Keratinocyte (primary cell): Measurements from ENCODE around the gene ATP5F1D. TPM values are rescaled to one million over a fixed set of nuclear protein-coding genes. Genes with fewer than 3 reads are reported as not detected.
A peak's percentile ranks its signal among the peaks of the same experiment; 100 is the strongest.

Experiments used
- DNase-seq: peaks from one replicate; pipeline ENCODE4 v3.0.0-alpha.2; 2011; ENCODE audit warnings: low read depth, missing footprints, low spot score
- FAIRE-seq: peaks from 2 replicates; lab custom pipeline; 2011; peaks lifted over from hg19 to GRCh38; lab: Jason Lieb, UNC
- H2AFZ ChIP-seq: 2 replicates; pipeline ENCODE4 v1.6.0; 2012; ENCODE audit warnings: low read length, control low read depth, inconsistent platforms; ENCODE audit not compliant: control insufficient read depth
- H3K27ac ChIP-seq: 2 replicates; pipeline ENCODE4 v1.5.1; 2011; ENCODE audit warnings: low read length; ENCODE audit not compliant: control insufficient read depth, insufficient read depth
- H3K27me3 ChIP-seq: 3 replicates; pipeline ENCODE4 v1.6.0; 2011; ENCODE audit warnings: low read length; ENCODE audit not compliant: control insufficient read depth, insufficient read depth; ENCODE audit errors: extremely low read depth
- H3K36me3 ChIP-seq, 2 experiments: 2 replicates in 1 of 2; 3 replicates in 1 of 2; pipeline ENCODE4 v1.5.1; 2011; ENCODE audit warnings: low read length in 2 of 2, mild to moderate bottlenecking in 1 of 2; ENCODE audit not compliant: control insufficient read depth in 2 of 2, insufficient read depth in 2 of 2; ENCODE audit errors: extremely low read depth in 1 of 2
- H3K4me1 ChIP-seq: 3 replicates; pipeline ENCODE4 v1.5.1; 2011; ENCODE audit warnings: low read length; ENCODE audit not compliant: control insufficient read depth, insufficient read depth; ENCODE audit errors: extremely low read depth
- H3K4me2 ChIP-seq: 3 replicates; pipeline ENCODE4 v1.6.0; 2011; ENCODE audit warnings: low read depth, low read length; ENCODE audit not compliant: control insufficient read depth, insufficient read depth; ENCODE audit errors: extremely low read depth
- H3K4me3 ChIP-seq, 3 experiments: fragments of 200-600 bp in 1 of 3; sonication (generic) in 1 of 3; 2 replicates in 2 of 3; 3 replicates in 1 of 3; pipeline ENCODE4 v1.5.1; 2011 to 2016; ENCODE audit warnings: low read length in 3 of 3, mild to moderate bottlenecking in 3 of 3, control low read depth in 2 of 3, inconsistent platforms in 1 of 3, low read depth in 1 of 3, mixed read lengths in 1 of 3, mixed run types in 1 of 3, moderate library complexity in 1 of 3; ENCODE audit not compliant: control insufficient read depth in 2 of 3, insufficient read depth in 2 of 3; ENCODE audit errors: extremely low read depth in 1 of 3
- H3K79me2 ChIP-seq: 2 replicates; pipeline ENCODE4 v1.6.0; 2012; ENCODE audit warnings: low read length; ENCODE audit not compliant: control insufficient read depth, insufficient read depth
- H3K9ac ChIP-seq: 3 replicates; pipeline ENCODE4 v1.6.0; 2011; ENCODE audit warnings: low read length; ENCODE audit not compliant: control insufficient read depth, insufficient read depth; ENCODE audit errors: extremely low read depth
- H3K9me1 ChIP-seq: 3 replicates; pipeline ENCODE4 v1.6.0; 2011; ENCODE audit warnings: low read length; ENCODE audit not compliant: control insufficient read depth, insufficient read depth; ENCODE audit errors: extremely low read depth
- H3K9me3 ChIP-seq: 2 replicates; pipeline ENCODE4 v1.5.1; 2012; ENCODE audit warnings: low read depth, low read length; ENCODE audit not compliant: control insufficient read depth
- H4K20me1 ChIP-seq: 3 replicates; pipeline ENCODE4 v1.6.0; 2011; ENCODE audit warnings: low read length; ENCODE audit not compliant: control insufficient read depth, insufficient read depth; ENCODE audit errors: extremely low read depth
- EZH2 ChIP-seq: IDR thresholded peaks from one replicate; pipeline ENCODE4 v1.6.1; 2012; ENCODE audit warnings: inconsistent platforms, mild to moderate bottlenecking, low read length, moderate library complexity
- dilution Hi-C: fragments of 300-500 bp; cut with MboI; formaldehyde crosslinking; loops from one replicate; pipeline ENCODE4 v1.7.0; 2020; ENCODE audit warnings: low sequenced_read_pairs; ENCODE audit not compliant: extremely low pct_ligation_motif_present
- polyA plus RNA-seq, 5 experiments: library from polyadenylated mRNA; depleted of rRNA in 3 of 5; stranded (reverse) in 3 of 5; stranded (forward) in 1 of 5; unstranded in 1 of 5; fragments of >200 nt; gene quantifications; 1 replicate in 1 of 5; 2 replicates in 3 of 5; 3 replicates in 1 of 5; pipeline versions ENCODE4 v1.2.1 to v1.2.3, GENCODE V29; 2011 to 2012; ENCODE audit warnings: missing spikeins in 2 of 5, low read depth in 1 of 5, low replicate concordance in 1 of 5
- TF ChIP-seq, protein P1 (sequence below), 3 experiments: IDR thresholded peaks in 1 of 3; conservative IDR thresholded peaks in 1 of 3; optimal IDR thresholded peaks in 1 of 3; 2 replicates in 2 of 3; 3 replicates in 1 of 3; pipeline versions ENCODE3 to v1.5.1; 2011; ENCODE audit warnings: low read length in 3 of 3, mild to moderate bottlenecking in 3 of 3, moderate library complexity in 2 of 3, control low read depth in 1 of 3, inconsistent platforms in 1 of 3; ENCODE audit not compliant: insufficient read depth in 2 of 3; ENCODE audit errors: extremely low read depth in 1 of 3

The ATP5F1D gene
- polyA plus RNA-seq, 1 donor (not counting 4 experiments of a cell fraction or from before 2014, with no cell fraction given): 51.3 TPM

GRCh38 chr19:1278713-1279660 lies 37.4 kb downstream of the ATP5F1D start:
- no peak overlapping the region for H3K4me2 ChIP-seq
- peaks cover 13% of the 10 kb centered on the region for H3K27me3 ChIP-seq
- peaks cover 11 to 22% of the 10 kb centered on the region in 2 experiments for H3K36me3 ChIP-seq
- no peak for DNase-seq
- dilution Hi-C loops: no loop called here
- no peaks in the 10 kb centered on the region for H3K9me1 ChIP-seq
- H2AFZ ChIP-seq: no peak overlapping the region
- TF ChIP-seq EZH2: no peak
- TF ChIP-seq, protein P1, sequence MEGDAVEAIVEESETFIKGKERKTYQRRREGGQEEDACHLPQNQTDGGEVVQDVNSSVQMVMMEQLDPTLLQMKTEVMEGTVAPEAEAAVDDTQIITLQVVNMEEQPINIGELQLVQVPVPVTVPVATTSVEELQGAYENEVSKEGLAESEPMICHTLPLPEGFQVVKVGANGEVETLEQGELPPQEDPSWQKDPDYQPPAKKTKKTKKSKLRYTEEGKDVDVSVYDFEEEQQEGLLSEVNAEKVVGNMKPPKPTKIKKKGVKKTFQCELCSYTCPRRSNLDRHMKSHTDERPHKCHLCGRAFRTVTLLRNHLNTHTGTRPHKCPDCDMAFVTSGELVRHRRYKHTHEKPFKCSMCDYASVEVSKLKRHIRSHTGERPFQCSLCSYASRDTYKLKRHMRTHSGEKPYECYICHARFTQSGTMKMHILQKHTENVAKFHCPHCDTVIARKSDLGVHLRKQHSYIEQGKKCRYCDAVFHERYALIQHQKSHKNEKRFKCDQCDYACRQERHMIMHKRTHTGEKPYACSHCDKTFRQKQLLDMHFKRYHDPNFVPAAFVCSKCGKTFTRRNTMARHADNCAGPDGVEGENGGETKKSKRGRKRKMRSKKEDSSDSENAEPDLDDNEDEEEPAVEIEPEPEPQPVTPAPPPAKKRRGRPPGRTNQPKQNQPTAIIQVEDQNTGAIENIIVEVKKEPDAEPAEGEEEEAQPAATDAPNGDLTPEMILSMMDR (optimal IDR thresholded peaks at IDR 0.05 in 1 of 3, IDR thresholded peaks at IDR 0.05 in 1 of 3, conservative IDR thresholded peaks at IDR 0.05 in 1 of 3; ENCODE audit: extremely low read depth in 1 of 3, insufficient read depth in 2 of 3, low read length in 3 of 3): no peak
- H3K27ac ChIP-seq: no peak overlapping the region
- no peak for FAIRE-seq
- peaks cover 16% of the 10 kb centered on the region for H3K79me2 ChIP-seq
- no peaks in the 10 kb centered on the region for H3K9me3 ChIP-seq
- H3K4me1 ChIP-seq: peaks cover 17% of the 10 kb centered on the region
- peaks cover 10% of the 10 kb centered on the region for H4K20me1 ChIP-seq
- no peak overlapping the region for H3K4me3 ChIP-seq
- no peak overlapping the region for H3K9ac ChIP-seq

DNA sequence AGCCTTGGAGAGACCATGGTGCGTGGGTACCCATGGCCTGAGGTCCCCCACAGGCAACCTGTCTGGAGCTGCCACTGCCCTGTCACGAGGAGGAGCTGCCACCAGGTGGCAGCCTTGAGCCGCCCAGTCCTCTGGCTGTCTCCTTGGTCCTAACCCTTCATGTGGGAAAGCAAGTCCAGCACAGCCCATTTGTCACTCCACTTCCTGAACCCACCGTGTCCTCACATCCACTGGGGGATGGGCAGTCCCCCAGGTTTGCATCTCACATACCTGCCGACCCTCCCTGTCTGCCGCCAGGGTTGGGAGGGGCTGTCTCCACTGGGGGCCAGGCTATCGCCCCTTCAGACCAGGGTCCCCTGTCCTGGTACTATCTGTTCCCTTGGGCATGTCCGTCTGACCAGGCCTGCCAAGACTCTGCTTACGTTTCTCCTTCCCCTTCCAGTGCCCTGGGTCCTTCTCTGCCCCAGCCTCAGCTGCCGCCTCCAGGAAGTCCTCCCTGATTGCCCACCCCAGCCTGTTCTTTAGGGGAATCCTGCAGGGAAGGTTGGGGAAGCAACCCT lies 38.3 kb downstream of the ATP5F1D start:
- Histone ChIP-seq H3K27me3 (peaks cover 22% of the 10 kb centered on the region), H3K79me2 (peaks cover 8% of the 10 kb centered on the region), H3K9ac (no peak overlapping the region), H2AFZ (no peak overlapping the region), H3K36me3 (peaks cover 7 to 19% of the 10 kb centered on the region in 2 experiments), H3K27ac (no peak overlapping the region), H3K9me3 (no peaks in the 10 kb centered on the region), H3K4me3 (no peak overlapping the region), H4K20me1 (peaks cover 14% of the 10 kb centered on the region), H3K9me1 (no peaks in the 10 kb centered on the region), H3K4me2 (no peak overlapping the region), H3K4me1 (peaks cover 9% of the 10 kb centered on the region)
- DNase-seq: no peak
- no peak for TF ChIP-seq EZH2
- TF ChIP-seq, protein P1 (optimal IDR thresholded peaks at IDR 0.05 in 1 of 3, IDR thresholded peaks at IDR 0.05 in 1 of 3, conservative IDR thresholded peaks at IDR 0.05 in 1 of 3; ENCODE audit: extremely low read depth in 1 of 3, insufficient read depth in 2 of 3, low read length in 3 of 3): peak; percentile 91 to 99 (median 98)
- peak; percentile 75 for FAIRE-seq
- dilution Hi-C loops: no loop called here
